HG03064 (cell line): Measurements from ENCODE around the gene PPIA.
"Not testable (repeated sequence)": the region's sequence is repeated elsewhere in the genome, so short reads cannot be mapped to it uniquely, and the experiment has no call there.

Experiments
- ATAC-seq: cut with Tn5 transposase; IDR thresholded peaks from one replicate; pipeline ENCODE4 v1.9.1; 2021; ENCODE audit warnings: low read depth; ENCODE audit not compliant: unreplicated experiment

The PPIA gene

DNA sequence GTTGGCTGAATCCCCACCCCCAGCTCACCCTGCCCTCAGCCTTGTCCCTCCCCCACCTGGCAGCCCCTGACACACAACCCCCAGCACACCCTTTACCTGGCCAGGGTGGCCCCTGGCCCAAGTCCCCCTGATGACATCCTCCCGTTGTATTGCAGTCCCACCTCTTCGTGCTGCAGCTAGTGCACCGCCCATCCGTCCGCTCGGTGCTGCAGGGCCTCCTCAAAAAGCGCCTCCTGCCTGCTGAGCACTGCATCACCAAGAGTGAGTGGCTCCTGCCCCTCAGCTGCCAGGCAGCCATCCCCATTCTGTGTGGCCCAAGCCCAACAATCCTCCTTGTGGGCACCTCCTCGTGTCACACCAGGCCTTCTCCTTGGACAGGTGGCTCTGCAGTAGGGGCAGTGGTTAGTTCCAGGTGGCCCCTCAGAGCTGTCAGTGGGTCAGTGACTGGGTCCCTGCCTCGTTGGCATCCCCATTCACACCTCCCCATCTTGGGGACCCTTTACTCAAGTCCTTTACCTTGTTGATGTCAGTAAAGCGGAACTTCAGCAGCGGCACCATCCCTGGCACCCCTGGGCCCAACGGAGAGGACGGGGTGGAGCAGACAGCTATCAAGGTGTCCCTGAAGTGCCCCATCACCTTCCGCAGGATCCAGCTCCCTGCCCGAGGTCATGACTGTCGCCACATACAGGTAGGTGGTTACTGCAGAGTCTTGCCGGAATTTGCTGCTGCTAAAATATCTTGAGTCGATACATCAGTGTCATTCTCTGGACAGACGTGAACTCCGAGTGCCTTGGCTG is 33.6 kb upstream of the PPIA start:
- no peak for ATAC-seq

DNA sequence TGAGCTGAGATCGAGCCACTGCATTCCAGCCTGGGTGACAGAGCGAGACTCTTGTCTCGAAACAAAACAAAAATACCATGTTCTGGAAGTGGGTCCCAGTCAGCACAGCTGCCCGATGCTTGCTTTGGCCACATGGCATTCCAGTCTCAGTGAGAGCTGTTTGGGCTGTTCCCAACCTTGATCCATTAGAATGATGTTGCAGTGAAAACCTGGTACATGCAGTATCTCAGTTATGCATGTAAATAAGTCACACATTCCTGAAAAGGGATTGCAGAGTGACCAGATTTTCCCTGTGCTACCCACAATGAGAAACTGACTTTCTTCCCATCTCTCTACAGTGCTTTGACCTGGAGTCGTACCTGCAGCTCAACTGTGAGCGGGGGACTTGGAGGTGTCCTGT is 32.4 kb upstream of the PPIA start:
- no peak for ATAC-seq

DNA sequence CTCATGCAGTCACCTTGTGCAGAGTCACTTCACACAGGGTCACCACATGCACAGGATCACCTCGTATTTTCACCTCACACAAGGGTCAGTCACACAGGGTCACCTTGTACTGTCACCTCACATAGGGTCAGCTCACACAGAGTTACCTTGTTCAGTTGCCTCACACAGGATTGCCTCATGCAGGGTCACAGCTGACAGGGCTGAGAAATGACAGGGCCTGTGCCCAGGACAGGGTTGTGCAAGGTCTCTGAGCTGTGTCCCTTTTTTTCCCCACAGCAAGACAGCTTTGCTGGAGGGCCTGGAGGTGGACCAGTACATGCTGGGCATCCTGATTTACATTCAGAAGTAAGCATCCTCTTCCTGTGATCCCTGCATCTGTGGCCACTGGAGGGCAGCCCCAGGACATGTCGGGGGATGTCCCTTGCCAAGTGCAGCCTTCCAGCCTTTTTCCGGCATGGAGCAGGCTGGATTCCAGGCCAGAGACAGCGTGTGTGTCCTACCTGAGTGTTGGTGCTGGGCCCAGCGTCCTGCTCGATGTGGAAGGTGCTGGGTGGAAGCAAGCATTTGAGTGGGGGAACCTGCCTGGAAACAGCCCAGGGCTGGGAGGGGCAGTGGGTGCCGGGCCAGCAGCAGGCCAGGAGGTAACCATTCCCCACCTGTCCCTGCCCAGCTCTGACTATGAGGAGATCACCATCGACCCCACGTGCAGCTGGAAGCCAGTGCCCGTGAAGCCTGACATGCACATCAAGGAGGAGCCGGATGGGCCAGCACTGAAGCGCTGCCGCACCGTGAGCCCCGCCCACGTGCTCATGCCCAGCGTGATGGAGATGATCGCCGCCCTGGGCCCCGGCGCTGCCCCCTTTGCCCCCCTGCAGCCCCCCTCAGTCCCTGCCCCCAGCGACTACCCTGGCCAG is 31.6 kb upstream of the PPIA start:
- ATAC-seq = no peak

DNA sequence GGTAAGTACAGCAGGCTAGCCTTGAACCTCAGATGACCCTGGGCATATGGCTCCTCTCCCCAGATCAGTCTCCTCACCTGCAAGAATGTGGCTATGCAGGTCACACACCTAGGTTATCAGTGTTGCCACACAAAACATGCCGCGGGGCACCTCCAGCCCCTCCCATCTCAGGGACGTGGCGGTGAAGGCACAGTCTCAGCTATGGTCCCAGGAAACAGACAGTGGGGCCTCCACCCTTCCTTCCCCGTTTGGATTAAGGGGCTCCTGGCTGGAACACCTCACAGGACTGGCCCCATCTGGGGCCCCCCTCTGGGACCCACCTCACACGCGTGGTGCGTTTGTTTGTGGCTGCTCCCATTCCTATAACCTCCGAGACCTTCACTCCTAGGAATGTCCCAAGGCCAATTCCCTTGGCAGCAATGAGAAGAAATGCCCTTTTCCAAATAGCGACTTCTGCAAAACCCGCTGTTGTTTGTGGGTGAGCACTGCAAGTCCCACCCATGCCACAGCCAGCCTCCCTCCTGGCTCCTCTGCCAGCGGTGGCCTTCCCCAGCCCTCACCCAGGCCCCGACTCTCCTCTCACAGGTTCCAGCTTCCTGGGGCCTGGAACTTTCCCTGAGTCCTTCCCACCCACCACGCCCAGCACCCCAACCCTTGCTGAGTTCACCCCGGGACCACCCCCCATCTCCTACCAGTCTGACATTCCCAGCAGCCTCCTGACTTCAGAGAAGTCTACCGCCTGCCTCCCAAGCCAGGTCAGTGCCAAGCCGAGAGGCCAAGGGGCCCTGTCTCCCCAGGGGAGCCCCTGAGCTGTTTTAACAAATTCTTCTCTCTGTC is 30.7 kb upstream of the PPIA start:
- no peak for ATAC-seq

DNA sequence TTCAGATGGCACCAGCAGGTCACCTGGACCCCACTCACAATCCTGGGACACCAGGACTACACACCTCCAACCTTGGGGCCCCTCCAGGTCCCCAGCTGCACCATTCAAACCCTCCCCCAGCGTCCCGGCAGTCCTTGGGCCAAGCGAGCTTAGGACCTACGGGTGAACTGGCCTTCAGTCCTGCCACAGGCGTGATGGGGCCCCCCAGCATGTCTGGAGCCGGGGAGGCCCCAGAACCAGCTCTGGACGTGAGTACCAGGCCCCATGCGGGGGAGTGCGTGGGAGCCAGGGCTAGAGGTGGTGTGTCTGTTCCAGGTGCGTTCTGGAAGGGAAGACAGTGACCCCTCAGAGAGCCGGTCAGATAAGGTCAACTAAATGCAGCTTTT is 30.1 kb upstream of the PPIA start:
- no peak for ATAC-seq

DNA sequence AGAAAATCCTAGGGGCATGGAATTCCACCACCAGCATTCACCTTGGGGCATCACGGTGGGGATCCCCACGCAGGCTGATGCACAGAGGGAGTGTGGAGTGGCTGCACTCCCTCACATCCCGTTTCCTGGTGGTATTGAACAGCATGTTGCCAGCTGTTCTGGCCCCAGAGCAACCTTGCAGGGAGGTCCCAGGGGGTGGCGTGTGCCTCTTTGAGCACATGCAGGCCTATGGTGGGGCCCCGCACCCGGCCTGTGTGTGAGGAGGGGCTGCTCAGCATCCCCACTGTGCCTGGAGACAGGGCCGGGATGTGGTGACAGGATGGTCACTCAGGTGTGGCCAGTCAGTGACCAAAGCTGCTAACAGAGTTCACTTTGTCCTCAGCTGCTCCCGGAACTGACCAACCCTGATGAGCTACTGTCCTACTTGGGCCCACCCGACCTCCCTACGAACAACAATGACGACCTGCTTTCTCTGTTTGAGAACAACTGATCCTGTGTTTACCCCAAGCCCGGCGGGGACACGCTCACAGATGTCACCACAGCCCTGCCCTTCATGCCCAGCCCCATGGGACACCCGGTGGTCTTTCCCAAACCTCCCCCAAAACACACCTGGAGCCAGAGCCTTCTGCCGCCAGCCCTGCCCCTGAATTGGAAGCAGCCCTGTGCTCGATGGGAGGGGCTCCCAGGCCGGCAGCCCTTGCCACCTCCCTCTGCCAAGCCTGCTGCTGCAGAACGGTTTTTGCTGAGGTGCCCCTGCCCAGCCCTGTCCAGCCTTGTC is 29.2 kb upstream of the PPIA start:
- no peak for ATAC-seq

DNA sequence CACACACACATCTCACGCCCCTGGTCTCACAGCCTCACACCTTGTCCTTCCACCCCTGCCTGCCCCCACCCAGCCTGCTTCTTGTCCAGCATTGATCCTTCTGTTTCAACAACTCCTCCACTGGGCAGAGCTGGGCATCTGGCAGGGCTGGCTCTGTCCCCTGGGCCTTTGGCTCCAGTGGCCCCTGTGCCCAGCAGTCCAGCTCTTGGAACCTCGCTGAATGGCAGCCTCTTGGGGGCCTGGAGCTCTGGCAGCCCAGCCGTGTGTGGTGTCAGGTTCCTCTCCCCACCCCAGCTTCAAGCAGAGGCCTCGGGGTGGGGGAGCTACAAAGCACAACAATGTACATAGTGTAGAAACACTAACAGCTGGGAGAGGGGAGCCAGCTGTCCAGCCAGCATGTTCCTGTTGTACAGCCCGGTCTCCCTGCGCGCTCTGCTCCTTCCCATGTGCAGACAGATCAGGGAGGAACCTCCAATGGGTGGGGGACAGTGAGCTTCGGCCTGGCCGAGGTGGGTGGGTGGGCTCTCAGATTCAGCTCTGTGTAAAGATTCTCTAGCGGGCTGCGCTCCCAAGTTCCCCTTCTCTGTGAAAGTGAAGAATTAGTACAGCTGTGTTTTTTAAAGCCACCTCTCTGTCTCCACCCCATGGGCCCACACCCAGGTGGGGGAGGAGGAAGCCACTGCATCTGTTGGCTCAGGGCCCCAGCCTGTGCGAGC is 28.4 kb upstream of the PPIA start:
- no peak for ATAC-seq

DNA sequence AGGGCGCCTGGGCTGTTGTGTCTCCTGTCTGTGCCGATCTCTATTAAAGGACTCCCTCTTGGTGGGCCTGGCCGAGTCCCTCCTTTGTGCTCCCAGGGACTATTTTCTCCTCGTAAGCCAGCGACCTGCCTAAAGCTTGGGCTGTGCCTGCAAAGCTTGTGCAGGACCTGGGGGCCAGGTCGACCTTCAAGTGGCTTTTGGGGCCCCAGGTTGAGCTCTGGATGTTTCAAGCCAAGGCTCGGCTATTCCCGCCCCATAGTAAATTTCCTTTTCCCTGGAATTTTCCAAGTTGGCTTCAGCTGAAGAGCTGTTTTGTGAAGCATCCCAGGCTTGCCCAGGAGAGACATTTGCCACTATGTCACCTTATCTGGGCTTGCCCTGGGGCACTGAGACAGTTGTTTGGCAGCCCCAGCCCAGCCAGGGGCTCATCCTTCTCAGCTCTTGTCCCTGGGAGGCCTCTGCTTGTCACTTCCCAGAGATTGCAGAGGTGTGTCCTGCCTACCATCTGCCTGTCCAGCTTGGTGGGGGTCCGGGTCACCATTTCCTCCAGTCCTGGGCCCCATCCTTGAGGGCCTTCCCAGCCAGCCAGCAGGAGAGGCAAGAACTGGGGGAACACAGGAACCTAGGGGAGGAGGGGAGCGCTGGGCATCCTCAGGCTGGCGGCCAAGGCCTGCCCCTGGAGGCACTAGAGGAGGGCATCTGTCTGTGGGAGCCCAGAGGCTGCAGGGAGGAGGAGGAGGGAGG is 27.7 kb upstream of the PPIA start:
- ATAC-seq = no peak

DNA sequence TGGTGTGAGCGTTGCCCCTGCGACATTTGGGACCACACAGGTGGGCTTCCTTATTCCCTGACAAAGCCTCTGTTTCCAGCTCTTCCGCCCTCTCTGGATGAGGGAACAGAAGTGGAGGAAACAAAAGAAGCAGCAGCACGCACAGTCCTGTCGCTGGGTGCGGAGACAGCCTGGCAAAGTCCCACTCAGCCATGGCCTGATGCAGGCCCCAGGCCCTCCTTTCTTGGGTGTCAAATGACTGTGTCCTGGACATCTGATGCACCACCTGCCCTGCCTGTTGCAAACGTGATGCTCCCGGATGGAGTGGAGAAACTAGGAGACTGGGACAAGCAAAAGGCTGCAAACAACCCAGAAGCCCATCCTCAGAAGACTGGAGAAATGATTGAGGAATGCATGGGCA is 27.1 kb upstream of the PPIA start:
- ATAC-seq = no peak

DNA sequence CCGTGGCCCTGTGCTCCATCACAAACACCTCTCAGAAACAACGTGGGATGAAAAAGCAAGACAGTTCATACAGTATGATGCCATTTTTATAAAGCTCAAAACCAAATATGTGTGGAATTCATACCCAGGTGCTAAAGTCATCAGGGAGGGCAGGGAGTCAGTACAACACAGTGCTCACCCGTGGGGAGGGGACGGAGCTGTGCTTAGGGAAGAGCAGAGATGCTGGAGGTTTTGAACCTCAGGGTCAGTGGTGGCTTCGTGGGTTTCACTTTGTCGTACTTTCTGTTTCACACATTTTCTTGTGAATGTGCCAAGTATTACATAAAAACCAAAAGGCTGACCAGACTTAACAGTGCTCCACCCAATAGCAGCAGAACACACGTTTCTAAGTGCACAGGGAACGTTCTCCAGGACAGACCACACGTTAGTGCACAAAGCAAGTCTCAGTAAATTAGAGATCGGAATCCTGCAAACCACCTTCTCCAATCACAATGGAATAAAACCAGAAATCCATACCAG is 26.6 kb upstream of the PPIA start:
- ATAC-seq = no peak

DNA sequence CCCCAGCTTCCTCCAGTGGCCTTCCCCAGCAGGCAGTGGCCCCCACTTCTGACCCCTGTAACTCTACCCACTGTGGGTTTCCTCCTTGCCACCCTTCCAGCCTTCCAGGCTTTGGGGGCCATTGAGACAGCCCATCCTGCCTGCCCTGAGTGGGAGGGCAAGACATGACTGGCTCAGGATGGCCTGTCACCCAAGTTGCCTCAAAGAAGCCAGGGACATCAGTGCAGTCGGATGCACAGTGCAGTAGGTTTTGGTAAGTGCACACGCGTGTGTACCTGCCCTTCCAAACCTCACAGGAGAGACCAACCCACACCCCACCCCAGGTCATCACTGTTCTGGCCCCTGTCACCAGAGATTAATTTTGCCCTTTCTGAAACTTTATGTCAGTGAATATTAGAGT is 25.1 kb upstream of the PPIA start:
- ATAC-seq = no peak

DNA sequence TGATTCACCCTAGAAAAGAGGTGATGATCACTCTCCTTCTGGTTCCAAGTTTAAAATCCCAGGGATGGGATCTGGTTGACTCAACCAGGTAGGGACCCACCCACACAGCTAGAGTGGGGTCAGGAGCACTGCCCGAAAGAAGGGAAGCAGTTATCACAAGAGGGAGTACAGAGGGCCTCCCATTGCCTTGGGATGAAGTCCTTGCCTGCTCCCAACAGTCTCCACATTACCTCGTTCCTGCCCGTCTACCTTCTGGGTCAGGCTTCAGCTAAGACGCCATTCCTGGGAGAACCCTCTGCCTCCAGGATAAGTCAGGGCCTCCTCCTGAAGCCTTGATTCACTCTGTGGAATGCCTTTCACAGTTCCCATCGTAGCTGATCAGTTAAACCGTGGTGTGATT is 24.0 kb upstream of the PPIA start:
- no peak for ATAC-seq

DNA sequence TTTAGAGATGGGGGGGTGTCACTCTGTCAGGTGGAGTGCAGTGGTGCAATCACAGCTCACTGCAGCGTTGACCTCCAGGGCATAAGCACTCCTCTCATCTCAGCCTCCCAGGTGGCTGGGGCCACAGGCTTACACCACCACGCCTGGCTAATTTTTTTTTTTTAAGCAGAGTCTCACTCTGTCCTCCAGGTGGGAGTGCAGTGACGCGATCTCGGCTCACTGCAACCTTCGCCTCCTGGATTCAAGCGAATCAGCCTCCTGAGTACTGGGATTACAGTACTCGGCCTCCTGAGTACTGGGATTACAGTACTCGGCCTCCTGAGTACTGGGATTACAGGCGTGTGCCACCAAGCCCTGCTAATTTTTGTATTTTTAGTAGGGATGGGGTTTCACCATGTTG is 23.6 kb upstream of the PPIA start:
- ATAC-seq = no peak

DNA sequence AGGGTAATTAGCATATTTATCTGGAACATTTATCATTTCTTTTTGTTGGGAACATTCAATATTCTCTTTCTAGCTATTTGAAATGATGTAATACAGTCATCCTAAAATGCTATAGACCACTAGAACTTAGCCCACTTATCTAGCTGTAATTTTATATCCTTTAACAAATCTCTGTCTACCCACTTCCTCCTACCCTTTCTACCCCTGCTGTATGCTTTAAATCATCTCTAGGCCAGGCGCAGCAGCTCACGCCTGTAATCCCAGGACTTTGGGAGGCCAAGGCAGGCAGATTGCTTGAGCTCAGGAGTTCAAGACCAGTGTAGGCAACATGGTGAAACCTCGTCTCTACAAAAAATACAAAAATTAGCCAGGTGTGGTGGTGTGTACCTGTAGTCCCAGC is 22.0 kb upstream of the PPIA start:
- ATAC-seq = not testable (repeated sequence)

DNA sequence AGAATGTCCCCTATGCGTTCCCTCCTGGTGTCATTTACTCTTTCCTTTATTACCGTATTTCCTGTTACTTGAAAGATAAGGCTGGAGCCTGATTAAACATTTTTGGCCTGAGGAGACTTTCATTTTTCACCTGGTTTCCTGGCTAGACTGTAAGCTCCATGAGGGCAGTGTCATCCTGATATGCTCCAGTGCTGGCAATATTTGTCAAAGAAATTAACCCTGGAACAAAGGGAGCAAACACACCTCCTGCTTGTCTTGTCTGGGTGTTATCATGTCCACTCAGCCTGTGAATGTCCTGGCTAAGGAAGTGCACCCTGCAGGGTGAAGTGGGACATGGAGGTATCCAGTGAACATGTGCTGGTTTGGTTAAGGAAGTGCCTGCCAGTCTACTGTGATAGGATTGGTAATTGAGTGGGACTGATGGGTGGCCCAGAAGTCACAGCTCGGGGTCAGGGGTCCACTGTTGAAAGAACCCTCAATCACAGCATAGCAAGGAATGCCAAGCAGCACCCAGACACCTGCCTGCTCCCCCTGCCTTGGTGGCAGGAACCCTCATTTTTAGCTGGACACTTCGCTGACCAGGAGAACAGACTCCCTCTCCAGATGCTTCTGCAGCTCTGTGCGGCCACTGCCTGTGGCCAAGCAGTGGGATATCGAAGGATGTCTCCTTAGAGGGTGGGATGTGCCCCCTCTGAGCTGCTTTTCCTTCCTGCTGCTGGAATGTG is 20.9 kb upstream of the PPIA start:
- ATAC-seq = no peak

DNA sequence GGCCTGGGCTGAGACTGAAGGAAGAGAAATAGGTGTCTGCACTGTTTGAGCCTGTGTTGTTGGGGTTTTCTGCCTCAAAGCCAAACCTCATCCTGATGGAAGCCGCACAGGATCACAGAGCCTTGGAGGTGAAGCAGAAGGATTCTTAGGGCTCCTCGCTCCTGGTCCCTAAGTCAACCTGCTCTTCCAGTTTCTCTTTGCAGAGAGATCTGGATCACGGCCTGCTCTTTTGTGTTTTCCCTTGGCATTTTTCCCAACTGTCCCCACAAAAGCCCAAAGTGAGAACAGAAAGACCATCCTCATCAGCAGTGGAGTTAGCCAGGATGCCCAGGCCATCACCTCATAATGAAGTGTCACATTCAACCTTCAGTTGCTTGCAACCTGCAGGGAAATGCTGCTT is 20.3 kb upstream of the PPIA start:
- ATAC-seq = no peak

DNA sequence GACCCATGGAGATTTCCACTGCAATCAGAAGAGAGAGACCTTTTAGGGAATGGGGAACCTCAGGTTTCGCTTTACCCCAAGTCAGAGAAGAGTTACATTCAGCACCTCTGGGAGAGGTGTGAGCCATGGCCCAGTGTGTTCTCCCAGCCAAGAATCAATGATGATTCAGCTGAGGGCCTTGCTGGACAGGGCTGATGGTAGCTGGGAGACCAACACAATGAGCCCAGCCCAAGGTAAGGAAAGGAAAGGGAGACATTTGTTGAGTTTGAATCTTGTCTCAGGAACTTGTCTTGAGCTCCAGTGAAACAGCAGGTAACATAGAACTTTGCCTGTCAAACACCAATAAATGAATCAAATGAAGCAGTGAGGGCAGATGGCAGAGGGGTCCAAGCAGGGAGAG is 14.0 kb upstream of the PPIA start:
- ATAC-seq = no peak

DNA sequence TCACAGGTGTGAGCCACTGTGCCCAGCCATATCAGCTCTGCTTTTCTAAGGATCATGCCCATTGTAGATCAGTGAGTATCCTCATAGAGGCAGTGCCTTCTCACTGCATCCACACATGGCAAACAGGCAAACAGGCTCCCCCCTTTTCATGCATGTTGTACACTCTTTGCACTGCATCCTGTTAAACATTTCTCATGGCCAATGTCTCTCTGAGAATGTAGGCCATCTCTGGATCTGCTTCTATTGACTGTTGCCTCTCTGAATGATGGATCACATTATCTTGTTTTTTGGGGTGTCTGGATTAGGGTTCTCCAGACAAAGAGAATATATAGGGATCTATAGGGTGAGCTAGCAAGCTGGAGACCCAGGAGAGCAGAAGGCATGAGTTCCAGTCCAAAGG is 13.1 kb upstream of the PPIA start:
- ATAC-seq = no peak
